Right atrium auricular region (tissue), 2 donors: ENCODE results near the gene NDFIP2. TPM values are rescaled to one million over a fixed set of nuclear protein-coding genes. Genes with fewer than 3 reads are reported as not detected.
A peak's percentile ranks its signal among the peaks of the same experiment; 100 is the strongest.

ENCODE experiments used
- DNase-seq: peaks from one replicate; pipeline ENCODE4 v3.0.0-alpha.2; 2019; ENCODE audit warnings: low spot score
- H3K27ac ChIP-seq, 2 donors: fragments of 200-600 bp; sonication (generic); 1 replicate in 1 of 2; 2 replicates in 1 of 2; pipeline ENCODE4 v1.5.1; 2016 to 2019
- H3K27me3 ChIP-seq, 2 donors: fragments of 200-600 bp; sonication (generic); one replicate each; pipeline versions ENCODE4 v1.5.1 to v1.6.0; 2017 to 2019
- H3K36me3 ChIP-seq: fragments of 200-600 bp; sonication (generic); one replicate; pipeline ENCODE4 v1.5.1; 2016
- H3K4me1 ChIP-seq, 2 donors: fragments of 200-600 bp; sonication (generic); one replicate each; pipeline versions ENCODE4 v1.5.1 to v1.6.0; 2017 to 2019
- H3K4me3 ChIP-seq, 2 donors: fragments of 200-600 bp; sonication (generic); 1 replicate in 1 of 2; 2 replicates in 1 of 2; pipeline ENCODE4 v1.5.1; 2017 to 2019; ENCODE audit warnings: mild to moderate bottlenecking in 1 of 2, moderate library complexity in 1 of 2
- H3K9me3 ChIP-seq, 2 donors: fragments of 200-600 bp; sonication (generic); one replicate each; pipeline ENCODE4 v1.5.1; 2019
- CTCF ChIP-seq, 2 donors: fragments of 200-600 bp; sonication (generic); IDR thresholded peaks; one replicate each; pipeline ENCODE4 v1.5.1; 2019; ENCODE audit warnings: antibody characterized with exemption in 2 of 2
- total RNA-seq, 2 donors: library from RNA; depleted of rRNA; stranded (reverse); fragments of >200 nt; gene quantifications; one replicate each; pipeline ENCODE4 v1.1.0, GENCODE V29; 2016

The NDFIP2 gene
- total RNA-seq, 2 donors from 2014 or later = 27.8 to 29.0 TPM

GRCh38 chr13:79530270-79530669 lies 49.3 kb downstream of the NDFIP2 start:
- no peak for TF ChIP-seq CTCF (IDR thresholded peaks at IDR 0.05)
- no peak for DNase-seq
- no peaks in the 10 kb centered on the region for H3K27me3 ChIP-seq

GRCh38 chr13:79531542-79532254 lies 50.7 kb downstream of the NDFIP2 start:
- no peaks in the 10 kb centered on the region for H3K27me3 ChIP-seq
- peaks cover 0 to 20% of the 10 kb centered on the region in 2 donors for H3K4me1 ChIP-seq
- H3K4me3 ChIP-seq = no peak overlapping the region
- no peaks in the 10 kb centered on the region for H3K9me3 ChIP-seq
- H3K27ac ChIP-seq = no peak overlapping the region
- H3K36me3 ChIP-seq = no peaks in the 10 kb centered on the region
- no peak for DNase-seq
- TF ChIP-seq CTCF (IDR thresholded peaks at IDR 0.05) = no peak

More at GRCh38 chr13:79530270-79530669, 49.3 kb downstream of the NDFIP2 start:
- Histone ChIP-seq H3K27ac (no peak overlapping the region), H3K9me3 (no peaks in the 10 kb centered on the region), H3K36me3 (no peaks in the 10 kb centered on the region), H3K4me3 (no peak overlapping the region), H3K4me1 (peaks cover 0 to 34% of the 10 kb centered on the region in 2 donors)

DNA sequence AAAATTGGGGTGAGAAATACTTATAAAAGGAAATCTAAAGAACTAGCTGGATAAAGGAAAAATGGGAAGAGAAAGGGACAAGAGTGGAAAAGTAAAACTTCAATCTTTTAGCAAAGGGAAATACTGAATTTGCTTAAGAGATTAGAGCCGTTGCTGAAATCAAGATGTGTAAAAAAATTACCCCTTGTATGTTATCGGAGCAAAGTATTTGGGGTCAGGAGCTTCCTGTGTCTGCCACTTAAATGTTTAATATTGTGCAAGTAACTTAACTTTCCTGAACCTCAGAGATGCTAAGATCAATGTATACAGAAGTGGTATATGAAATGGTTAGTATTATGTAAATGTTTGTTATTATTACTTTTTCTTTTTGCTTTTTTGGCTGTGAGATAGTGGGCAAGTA lies 51.6 kb downstream of the NDFIP2 start:
- no peak for TF ChIP-seq CTCF (IDR thresholded peaks at IDR 0.05)
- Histone ChIP-seq H3K4me3 (no peak overlapping the region), H3K9me3 (no peaks in the 10 kb centered on the region), H3K36me3 (no peaks in the 10 kb centered on the region), H3K27me3 (no peaks in the 10 kb centered on the region), H3K27ac (no peak overlapping the region), H3K4me1 (peaks cover 0 to 12% of the 10 kb centered on the region in 2 donors)
- DNase-seq = no peak

GRCh38 chr13:79533781-79534400 lies 52.9 kb downstream of the NDFIP2 start:
- H3K4me3 ChIP-seq = no peak overlapping the region
- H3K27me3 ChIP-seq = no peaks in the 10 kb centered on the region
- no peaks in the 10 kb centered on the region for H3K36me3 ChIP-seq
- TF ChIP-seq CTCF (IDR thresholded peaks at IDR 0.05) = no peak
- no peak for DNase-seq
- peak overlapping the region in 1 of 2 donors; percentile 38 for H3K27ac ChIP-seq
- no peaks in the 10 kb centered on the region for H3K9me3 ChIP-seq
- H3K4me1 ChIP-seq = peaks cover 0 to 2% of the 10 kb centered on the region in 2 donors

- TF ChIP-seq CTCF (IDR thresholded peaks at IDR 0.05) = no peak
- no peak for DNase-seq
- Histone ChIP-seq H3K4me1 (no peaks in the 10 kb centered on the region), H3K4me3 (no peak overlapping the region), H3K27ac (peak overlapping the region in 1 of 2 donors; percentile 38), H3K9me3 (no peaks in the 10 kb centered on the region), H3K27me3 (no peaks in the 10 kb centered on the region), H3K36me3 (no peaks in the 10 kb centered on the region)
Observed at GRCh38 chr13:79534596-79534995, 53.6 kb downstream of the NDFIP2 start.
